Stimulated activated CD8-positive, alpha-beta memory T cell treated with anti-CD3 and anti-CD28 coated beads, Interleukin-2, amount 100 ng/mL, for 1 hour (primary cell): ENCODE measurements around the gene ZBTB49.

ENCODE experiments used
- DNase-seq, 2 donors: peaks; one replicate each; pipeline ENCODE4 v3.0.0-alpha.2; 2020; ENCODE audit warnings: low read depth in 2 of 2

Gene ZBTB49

DNA sequence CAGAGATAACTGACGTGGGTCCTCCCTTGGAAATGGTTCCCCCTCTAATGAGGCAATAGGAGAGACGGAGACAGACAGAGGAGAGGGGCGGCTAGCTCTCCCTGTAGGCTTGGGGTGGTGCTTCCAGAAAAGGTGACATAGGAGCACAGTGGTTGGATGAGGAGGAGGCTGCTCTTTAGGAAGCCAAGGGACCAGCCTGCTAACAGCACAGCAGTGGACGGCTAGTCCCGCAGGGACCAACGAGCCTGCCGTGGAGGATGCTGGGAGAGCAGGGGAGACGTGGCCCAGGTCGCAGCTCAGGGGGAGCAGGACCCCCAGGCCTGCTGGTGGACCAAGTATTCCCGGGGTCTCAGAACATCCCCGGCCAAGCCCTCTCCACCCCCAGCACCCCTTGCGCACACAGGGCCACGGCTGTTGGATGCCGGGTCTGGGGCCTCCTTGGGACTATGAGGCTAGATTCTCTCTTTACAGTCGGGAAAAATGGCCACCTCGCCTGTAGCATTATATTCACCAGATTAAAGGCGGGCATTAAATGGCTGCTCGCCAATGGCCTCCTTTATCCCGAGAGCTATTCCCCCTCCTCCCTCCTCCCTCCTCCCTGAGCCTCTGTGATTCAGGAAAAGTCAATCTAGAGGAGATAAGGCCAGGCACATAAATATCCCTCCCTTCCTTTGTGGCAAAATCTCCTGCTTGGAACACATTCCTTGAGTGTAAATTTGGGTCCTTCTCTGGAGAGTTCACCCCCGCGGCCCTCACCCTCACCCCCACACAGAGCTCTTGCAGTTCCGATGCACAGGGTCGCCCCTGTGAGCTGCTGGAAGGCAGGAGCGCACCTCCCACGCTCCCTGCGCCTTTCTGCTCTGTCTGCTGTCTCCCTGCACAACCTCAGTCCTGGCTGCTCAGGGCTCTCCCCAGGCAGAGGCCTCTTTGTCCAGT, 66.3 kb downstream of the ZBTB49 start:
- no peak for DNase-seq

DNA sequence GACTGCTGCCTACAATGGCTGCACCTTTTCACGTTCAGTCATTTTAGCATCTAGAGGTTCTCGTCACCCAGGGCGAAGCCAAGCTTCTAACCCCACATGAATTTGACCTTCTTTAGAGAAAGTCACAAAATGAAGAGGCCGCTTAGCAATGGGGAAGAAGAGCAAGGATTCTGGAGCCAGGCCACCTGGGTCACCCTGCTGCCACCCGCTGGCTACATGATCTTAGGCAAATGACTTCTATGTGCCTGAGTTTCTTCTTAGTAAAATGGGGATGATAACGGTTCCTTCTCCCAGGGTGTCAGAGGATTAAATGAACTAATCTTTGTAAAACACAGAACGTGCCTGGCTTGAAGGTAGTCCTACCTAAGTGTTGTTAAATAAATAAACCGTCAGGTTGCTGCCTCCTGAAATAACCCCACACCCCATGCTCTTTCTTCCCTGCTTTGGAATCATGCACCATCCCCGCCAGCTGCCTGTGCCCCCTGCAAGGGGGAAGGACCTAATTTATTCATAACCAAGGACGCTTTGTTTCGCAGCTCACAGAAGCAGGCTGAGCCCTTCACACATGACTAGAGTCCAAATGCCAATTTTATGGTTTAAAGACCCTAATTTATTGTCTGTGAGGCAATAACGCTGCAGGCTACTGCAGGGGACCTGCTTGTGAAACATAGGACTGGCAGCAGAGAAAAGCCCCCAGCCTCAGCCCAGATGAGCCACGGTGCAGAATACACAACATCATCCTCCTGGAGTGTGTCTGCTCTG, 68.2 kb downstream of the ZBTB49 start:
- DNase-seq, result no peak

DNA sequence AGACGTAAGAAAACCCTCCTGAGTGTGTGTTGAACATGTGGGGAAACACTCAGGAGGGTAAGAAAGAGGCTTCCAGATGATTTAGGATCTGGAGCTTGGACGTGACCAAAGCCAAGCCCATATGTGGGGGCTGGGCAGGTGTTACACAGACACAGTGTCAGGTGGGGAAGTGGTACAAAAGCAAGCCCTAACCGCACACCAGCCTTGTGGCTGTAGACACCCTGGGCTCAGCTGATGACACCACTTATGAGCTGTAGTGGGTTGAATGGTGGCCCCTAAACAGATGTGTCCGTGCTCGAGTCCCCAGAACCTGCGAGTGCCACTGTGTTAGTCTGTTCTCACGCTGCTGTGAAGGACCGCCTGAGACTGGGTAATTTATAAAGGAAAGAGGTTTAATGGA, 71.8 kb downstream of the ZBTB49 start:
- DNase-seq, result no peak

DNA sequence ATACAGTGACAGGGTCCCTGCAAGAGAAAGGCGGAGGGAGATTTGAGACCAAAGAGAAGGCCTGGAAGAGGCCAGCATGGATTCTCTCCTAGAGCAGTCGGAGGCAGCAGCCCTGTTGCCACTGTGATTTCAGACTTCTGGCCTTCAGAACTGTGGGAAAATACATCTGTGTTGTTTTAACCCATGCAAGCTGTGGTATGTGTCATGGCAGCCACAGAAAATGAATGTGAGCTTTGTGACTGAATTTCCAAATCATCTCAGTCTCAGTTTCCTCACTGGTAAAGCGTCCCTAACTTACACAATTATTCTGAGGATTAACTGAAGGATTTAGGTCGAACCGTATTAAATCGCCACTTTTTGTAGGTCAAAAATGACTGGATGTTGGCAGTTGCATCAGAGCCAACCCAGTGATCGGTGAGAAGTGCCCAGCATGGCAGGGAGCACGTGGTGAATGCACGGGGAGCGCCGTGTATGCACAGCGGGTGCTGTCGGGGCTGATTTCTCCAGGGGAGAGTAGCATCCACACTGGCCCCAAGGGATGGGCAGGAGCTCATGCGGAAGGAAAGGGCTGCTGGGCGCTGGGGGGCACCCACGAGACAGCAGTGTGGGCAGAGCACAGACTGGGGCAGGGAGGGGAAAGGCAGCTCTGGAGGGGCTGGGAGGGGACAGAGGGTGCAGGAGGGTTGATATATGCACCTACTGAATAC, 73.1 kb downstream of the ZBTB49 start:
- DNase-seq, result no peak

GRCh38 chr4:4364061-4364460, 74.0 kb downstream of the ZBTB49 start:
- no peak for DNase-seq

- DNase-seq, result no peak
Measured at GRCh38 chr4:4364486-4365208, 74.6 kb downstream of the ZBTB49 start.

DNA sequence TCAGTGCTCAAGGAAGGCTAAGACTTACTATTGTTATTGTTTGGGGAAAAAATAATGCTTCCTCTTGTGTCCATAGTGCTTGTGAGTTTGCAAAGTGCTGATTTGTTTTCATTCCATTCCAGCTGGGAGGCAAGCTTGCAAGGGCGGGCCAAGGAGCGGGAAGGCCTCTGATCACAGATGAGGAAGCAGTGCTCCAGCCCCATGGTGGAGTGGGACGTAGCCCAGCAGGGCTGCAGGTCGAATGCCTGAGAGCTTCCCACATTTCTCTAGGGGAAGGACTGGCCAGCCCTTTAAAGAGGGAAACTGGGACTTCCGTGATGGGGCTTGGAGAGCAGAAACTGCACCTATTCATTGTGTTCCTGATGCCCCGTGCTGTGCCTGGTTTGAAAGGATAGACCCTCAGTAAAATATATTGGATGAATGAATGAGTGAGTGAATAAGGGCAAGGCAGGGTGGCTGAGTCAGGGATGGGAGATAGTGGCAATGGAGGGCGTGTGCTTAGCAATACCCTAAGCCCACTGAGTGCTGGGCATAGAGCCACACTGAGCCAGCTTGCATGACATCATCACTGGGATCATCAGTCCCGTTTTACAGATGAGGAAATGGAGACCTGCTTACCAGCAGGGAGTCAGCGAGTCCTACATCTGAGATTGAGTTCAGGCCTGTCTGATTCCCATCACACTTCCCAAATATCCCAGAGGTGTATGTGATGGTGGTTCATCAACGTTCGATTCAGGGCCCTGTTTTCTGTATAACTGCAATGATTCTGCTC, 78.9 kb downstream of the ZBTB49 start:
- DNase-seq, result no peak
